GM23338 (cell line): ENCODE measurements around the gene SMAP2. TPM values are rescaled to one million over a fixed set of nuclear protein-coding genes. Genes with fewer than 3 reads are reported as not detected.

ENCODE experiments used
- ATAC-seq: fragments of 200-7000 bp; cut with Tn5 transposase; 3 replicates; pipeline ENCODE4 v1.9.1; 2020
- DNase-seq: peaks from one replicate; pipeline ENCODE4 v3.0.0-alpha.2; 2015; ENCODE audit warnings: low spot score
- H2AFZ ChIP-seq: fragments of 200-600 bp; sonication (generic); 2 replicates; pipeline ENCODE4 v1.8.0; 2016; ENCODE audit warnings: antibody characterized with exemption, mild to moderate bottlenecking, moderate library complexity
- H3F3A ChIP-seq: fragments of 200-600 bp; sonication (generic); replicated peaks from 2 replicates; pipeline ENCODE4 v1.8.0; 2017; ENCODE audit warnings: antibody characterized with exemption, mixed run types, low read depth
- H3K27ac ChIP-seq: fragments of 200-600 bp; sonication (generic); 2 replicates; pipeline ENCODE4 v1.6.1; 2016; ENCODE audit warnings: low read depth
- H3K27me3 ChIP-seq: fragments of 200-600 bp; sonication (generic); 2 replicates; pipeline ENCODE4 v1.8.0; 2016; ENCODE audit warnings: mild to moderate bottlenecking, mixed run types, moderate library complexity; ENCODE audit not compliant: insufficient read depth
- H3K36me3 ChIP-seq: fragments of 200-600 bp; sonication (generic); 2 replicates; pipeline ENCODE4 v1.8.0; 2016; ENCODE audit warnings: mild to moderate bottlenecking; ENCODE audit not compliant: insufficient read depth
- H3K4me1 ChIP-seq: fragments of 200-600 bp; sonication (generic); 2 replicates; pipeline ENCODE4 v1.8.0; 2016; ENCODE audit warnings: mild to moderate bottlenecking, moderate library complexity; ENCODE audit not compliant: insufficient read depth
- H3K4me2 ChIP-seq: fragments of 200-600 bp; sonication (generic); 2 replicates; pipeline ENCODE4 v1.7.1; 2017; ENCODE audit warnings: mixed run types
- H3K4me3 ChIP-seq: fragments of 200-600 bp; sonication (generic); 2 replicates; pipeline ENCODE4 v1.6.1; 2016; ENCODE audit warnings: mixed run types
- H3K79me2 ChIP-seq: fragments of 200-600 bp; sonication (generic); replicated peaks from 2 replicates; pipeline ENCODE4 v1.8.0; 2017; ENCODE audit warnings: mild to moderate bottlenecking; ENCODE audit not compliant: insufficient read depth
- H3K9me2 ChIP-seq: fragments of 200-600 bp; sonication (generic); 2 replicates; pipeline ENCODE4 v1.8.0; 2017; ENCODE audit not compliant: insufficient read depth
- H4K20me1 ChIP-seq: fragments of 200-600 bp; sonication (generic); replicated peaks from 2 replicates; pipeline ENCODE4 v1.8.0; 2017; ENCODE audit warnings: mild to moderate bottlenecking; ENCODE audit not compliant: insufficient read depth
- H3K27ac Mint-ChIP-seq: 2 replicates; pipeline ENCODE4 v1.8.0; 2020; ENCODE audit warnings: inconsistent platforms, mild to moderate bottlenecking, moderate library complexity, mixed read lengths
- H3K27me3 Mint-ChIP-seq: 3 replicates; pipeline ENCODE4 v1.8.0; 2022; ENCODE audit warnings: low read depth, mild to moderate bottlenecking, moderate library complexity, mixed read lengths, inconsistent platforms; ENCODE audit not compliant: insufficient read depth, poor library complexity
- H3K36me3 Mint-ChIP-seq: 3 replicates; pipeline ENCODE4 v1.8.0; 2021; ENCODE audit warnings: low read depth, mild to moderate bottlenecking, inconsistent platforms, moderate library complexity, mixed read lengths
- H3K4me1 Mint-ChIP-seq: 3 replicates; pipeline ENCODE4 v1.8.0; 2020; ENCODE audit warnings: mild to moderate bottlenecking, inconsistent platforms, mixed read lengths
- H3K4me3 Mint-ChIP-seq: 3 replicates; pipeline ENCODE4 v1.8.0; 2021; ENCODE audit warnings: moderate library complexity, mild to moderate bottlenecking, inconsistent platforms, mixed read lengths
- H3K9me3 Mint-ChIP-seq: 3 replicates; pipeline ENCODE4 v1.8.0; 2020; ENCODE audit warnings: moderate library complexity, mild to moderate bottlenecking, inconsistent platforms, mixed read lengths
- CREB1 ChIP-seq: fragments of 250-450 bp; sonication (Bioruptor Pico); IDR thresholded peaks from 2 replicates; pipeline ENCODE4 v1.5.0; 2020; ENCODE audit warnings: low read depth, mild to moderate bottlenecking, moderate library complexity
- EZH2 ChIP-seq: fragments of 200-600 bp; sonication (generic); IDR thresholded peaks from one replicate; pipeline ENCODE4 v1.8.0; 2017; ENCODE audit warnings: antibody characterized with exemption, mild to moderate bottlenecking, low read depth; ENCODE audit not compliant: unreplicated experiment
- NANOG ChIP-seq: IDR thresholded peaks from 2 replicates; pipeline ENCODE4 v1.6.1; 2016; ENCODE audit warnings: antibody characterized with exemption, borderline replicate concordance
- POLR2AphosphoS5 ChIP-seq: IDR thresholded peaks from 2 replicates; pipeline ENCODE4 v1.6.1; 2016; ENCODE audit warnings: antibody characterized with exemption, low read depth
- polyA plus RNA-seq: library from polyadenylated mRNA; unstranded; fragments of >200 nt; fragmentation: Nextera tagmentation; extraction: Ambion mirVana; gene quantifications from 2 replicates; pipeline ENCODE4 v1.2.1, GENCODE V29; 2016
- total RNA-seq: library from RNA; depleted of rRNA; stranded (reverse); fragments of >200 nt; shearing (Covaris generic); gene quantifications from 2 replicates; pipeline ENCODE4 v1.2.3, GENCODE V29; 2014
- TF ChIP-seq, protein P1 (sequence below): IDR thresholded peaks from one replicate; pipeline ENCODE4 v1.6.1; 2018; ENCODE audit warnings: antibody characterized with exemption; ENCODE audit not compliant: unreplicated experiment
- TF ChIP-seq, protein P2 (sequence below): fragments of 250-450 bp; sonication (Bioruptor Pico); IDR thresholded peaks from 2 replicates; pipeline ENCODE4 v1.5.0; 2020; ENCODE audit warnings: mild to moderate bottlenecking, moderate library complexity

Gene SMAP2
- total and polyA plus RNA-seq, 2 experiments from 2014 or later: 2.9 to 4.8 TPM

DNA sequence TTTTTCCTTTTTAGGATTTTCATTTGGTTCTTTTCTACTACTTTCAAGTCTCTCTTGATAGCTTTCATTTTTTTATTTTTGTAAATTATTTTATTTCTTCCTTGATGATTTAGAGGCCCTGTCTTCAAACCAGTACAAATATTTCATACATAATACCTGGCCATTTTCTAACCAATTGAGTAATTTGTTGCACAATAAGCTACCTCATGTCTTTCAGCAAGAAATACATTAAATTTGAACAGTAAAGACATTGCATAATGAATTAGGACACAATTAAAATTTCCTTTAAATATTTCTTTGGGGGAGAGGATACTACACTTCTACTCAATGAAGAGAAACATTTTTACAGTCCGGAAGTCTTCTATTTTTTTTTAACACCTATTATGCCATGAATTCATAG lies 40.8 kb upstream of the SMAP2 start:
- Mint-ChIP-seq H3K9me3 (peaks cover 18% of the 10 kb centered on the region), H3K4me1 (no peaks in the 10 kb centered on the region), H3K27me3 (no peaks in the 10 kb centered on the region), H3K4me3 (no peak overlapping the region), H3K27ac (no peak overlapping the region), H3K36me3 (0 out of 3 replicates have a peak, but pooled peaks cover 3% of the 10 kb centered on the region)
- H2AFZ ChIP-seq: no peak overlapping the region
- H4K20me1 ChIP-seq: no peaks in the 10 kb centered on the region
- DNase-seq (no peak), ATAC-seq (no peak)
- no peaks in the 10 kb centered on the region for H3K9me2 ChIP-seq
- H3K4me2 ChIP-seq: no peak overlapping the region
- no peaks in the 10 kb centered on the region for H3K36me3 ChIP-seq
- no peak overlapping the region for H3K27ac ChIP-seq
- H3F3A ChIP-seq: no peaks in the 10 kb centered on the region
- no peaks in the 10 kb centered on the region for H3K79me2 ChIP-seq
- H3K27me3 ChIP-seq: no peaks in the 10 kb centered on the region
- TF ChIP-seq POLR2AphosphoS5: no peak
- TF ChIP-seq NANOG: no peak
- TF ChIP-seq, protein P1, sequence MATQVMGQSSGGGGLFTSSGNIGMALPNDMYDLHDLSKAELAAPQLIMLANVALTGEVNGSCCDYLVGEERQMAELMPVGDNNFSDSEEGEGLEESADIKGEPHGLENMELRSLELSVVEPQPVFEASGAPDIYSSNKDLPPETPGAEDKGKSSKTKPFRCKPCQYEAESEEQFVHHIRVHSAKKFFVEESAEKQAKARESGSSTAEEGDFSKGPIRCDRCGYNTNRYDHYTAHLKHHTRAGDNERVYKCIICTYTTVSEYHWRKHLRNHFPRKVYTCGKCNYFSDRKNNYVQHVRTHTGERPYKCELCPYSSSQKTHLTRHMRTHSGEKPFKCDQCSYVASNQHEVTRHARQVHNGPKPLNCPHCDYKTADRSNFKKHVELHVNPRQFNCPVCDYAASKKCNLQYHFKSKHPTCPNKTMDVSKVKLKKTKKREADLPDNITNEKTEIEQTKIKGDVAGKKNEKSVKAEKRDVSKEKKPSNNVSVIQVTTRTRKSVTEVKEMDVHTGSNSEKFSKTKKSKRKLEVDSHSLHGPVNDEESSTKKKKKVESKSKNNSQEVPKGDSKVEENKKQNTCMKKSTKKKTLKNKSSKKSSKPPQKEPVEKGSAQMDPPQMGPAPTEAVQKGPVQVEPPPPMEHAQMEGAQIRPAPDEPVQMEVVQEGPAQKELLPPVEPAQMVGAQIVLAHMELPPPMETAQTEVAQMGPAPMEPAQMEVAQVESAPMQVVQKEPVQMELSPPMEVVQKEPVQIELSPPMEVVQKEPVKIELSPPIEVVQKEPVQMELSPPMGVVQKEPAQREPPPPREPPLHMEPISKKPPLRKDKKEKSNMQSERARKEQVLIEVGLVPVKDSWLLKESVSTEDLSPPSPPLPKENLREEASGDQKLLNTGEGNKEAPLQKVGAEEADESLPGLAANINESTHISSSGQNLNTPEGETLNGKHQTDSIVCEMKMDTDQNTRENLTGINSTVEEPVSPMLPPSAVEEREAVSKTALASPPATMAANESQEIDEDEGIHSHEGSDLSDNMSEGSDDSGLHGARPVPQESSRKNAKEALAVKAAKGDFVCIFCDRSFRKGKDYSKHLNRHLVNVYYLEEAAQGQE: no peak
- TF ChIP-seq, protein P2, sequence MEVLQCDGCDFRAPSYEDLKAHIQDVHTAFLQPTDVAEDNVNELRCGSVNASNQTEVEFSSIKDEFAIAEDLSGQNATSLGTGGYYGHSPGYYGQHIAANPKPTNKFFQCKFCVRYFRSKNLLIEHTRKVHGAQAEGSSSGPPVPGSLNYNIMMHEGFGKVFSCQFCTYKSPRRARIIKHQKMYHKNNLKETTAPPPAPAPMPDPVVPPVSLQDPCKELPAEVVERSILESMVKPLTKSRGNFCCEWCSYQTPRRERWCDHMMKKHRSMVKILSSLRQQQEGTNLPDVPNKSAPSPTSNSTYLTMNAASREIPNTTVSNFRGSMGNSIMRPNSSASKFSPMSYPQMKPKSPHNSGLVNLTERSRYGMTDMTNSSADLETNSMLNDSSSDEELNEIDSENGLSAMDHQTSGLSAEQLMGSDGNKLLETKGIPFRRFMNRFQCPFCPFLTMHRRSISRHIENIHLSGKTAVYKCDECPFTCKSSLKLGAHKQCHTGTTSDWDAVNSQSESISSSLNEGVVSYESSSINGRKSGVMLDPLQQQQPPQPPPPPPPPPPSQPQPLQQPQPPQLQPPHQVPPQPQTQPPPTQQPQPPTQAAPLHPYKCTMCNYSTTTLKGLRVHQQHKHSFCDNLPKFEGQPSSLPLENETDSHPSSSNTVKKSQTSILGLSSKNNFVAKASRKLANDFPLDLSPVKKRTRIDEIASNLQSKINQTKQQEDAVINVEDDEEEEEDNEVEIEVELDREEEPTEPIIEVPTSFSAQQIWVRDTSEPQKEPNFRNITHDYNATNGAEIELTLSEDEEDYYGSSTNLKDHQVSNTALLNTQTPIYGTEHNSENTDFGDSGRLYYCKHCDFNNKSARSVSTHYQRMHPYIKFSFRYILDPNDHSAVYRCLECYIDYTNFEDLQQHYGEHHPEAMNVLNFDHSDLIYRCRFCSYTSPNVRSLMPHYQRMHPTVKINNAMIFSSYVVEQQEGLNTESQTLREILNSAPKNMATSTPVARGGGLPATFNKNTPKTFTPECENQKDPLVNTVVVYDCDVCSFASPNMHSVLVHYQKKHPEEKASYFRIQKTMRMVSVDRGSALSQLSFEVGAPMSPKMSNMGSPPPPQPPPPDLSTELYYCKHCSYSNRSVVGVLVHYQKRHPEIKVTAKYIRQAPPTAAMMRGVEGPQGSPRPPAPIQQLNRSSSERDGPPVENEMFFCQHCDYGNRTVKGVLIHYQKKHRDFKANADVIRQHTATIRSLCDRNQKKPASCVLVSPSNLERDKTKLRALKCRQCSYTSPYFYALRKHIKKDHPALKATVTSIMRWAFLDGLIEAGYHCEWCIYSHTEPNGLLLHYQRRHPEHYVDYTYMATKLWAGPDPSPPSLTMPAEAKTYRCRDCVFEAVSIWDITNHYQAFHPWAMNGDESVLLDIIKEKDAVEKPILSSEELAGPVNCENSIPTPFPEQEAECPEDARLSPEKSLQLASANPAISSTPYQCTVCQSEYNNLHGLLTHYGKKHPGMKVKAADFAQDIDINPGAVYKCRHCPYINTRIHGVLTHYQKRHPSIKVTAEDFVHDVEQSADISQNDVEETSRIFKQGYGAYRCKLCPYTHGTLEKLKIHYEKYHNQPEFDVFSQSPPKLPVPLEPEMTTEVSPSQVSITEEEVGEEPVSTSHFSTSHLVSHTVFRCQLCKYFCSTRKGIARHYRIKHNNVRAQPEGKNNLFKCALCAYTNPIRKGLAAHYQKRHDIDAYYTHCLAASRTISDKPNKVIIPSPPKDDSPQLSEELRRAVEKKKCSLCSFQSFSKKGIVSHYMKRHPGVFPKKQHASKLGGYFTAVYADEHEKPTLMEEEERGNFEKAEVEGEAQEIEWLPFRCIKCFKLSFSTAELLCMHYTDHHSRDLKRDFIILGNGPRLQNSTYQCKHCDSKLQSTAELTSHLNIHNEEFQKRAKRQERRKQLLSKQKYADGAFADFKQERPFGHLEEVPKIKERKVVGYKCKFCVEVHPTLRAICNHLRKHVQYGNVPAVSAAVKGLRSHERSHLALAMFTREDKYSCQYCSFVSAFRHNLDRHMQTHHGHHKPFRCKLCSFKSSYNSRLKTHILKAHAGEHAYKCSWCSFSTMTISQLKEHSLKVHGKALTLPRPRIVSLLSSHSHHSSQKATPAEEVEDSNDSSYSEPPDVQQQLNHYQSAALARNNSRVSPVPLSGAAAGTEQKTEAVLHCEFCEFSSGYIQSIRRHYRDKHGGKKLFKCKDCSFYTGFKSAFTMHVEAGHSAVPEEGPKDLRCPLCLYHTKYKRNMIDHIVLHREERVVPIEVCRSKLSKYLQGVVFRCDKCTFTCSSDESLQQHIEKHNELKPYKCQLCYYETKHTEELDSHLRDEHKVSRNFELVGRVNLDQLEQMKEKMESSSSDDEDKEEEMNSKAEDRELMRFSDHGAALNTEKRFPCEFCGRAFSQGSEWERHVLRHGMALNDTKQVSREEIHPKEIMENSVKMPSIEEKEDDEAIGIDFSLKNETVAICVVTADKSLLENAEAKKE (CRISPR knock-in tag): no peak
- no peak for TF ChIP-seq CREB1
- TF ChIP-seq EZH2: no peak
- H3K4me3 ChIP-seq: no peak overlapping the region
- H3K4me1 ChIP-seq: no peaks in the 10 kb centered on the region
